NOMO-1 (cell line): ENCODE results near the gene POU6F2.
"Not testable (repeated sequence)": the region's sequence is repeated elsewhere in the genome, so short reads cannot be mapped to it uniquely, and the experiment has no call there.

Source experiments
- DNase-seq, 2 experiments: peaks; one replicate each; lab custom pipeline; 2025; ENCODE audit not compliant: unreplicated experiment in 2 of 2; lab: John Stamatoyannopoulos, UW

POU6F2 gene

GRCh38 chr7:39376881-39377280, 399.2 kb downstream of the POU6F2 start:
- not testable (repeated sequence) for DNase-seq

- DNase-seq, result no peak
Observed at GRCh38 chr7:39379416-39379815, 401.7 kb downstream of the POU6F2 start.

- DNase-seq, result no peak
Observed at GRCh38 chr7:39383136-39383535, 405.4 kb downstream of the POU6F2 start.

- DNase-seq, result no peak
Observed at GRCh38 chr7:39384386-39384785, 406.7 kb downstream of the POU6F2 start.

GRCh38 chr7:39386718-39387117, 409.0 kb downstream of the POU6F2 start:
- no peak for DNase-seq

- no peak for DNase-seq
Observed at GRCh38 chr7:39392151-39392550, 414.4 kb downstream of the POU6F2 start.

- DNase-seq, result no peak
Observed at GRCh38 chr7:39394105-39394680, 416.5 kb downstream of the POU6F2 start.

- DNase-seq, result no peak
Observed at GRCh38 chr7:39399458-39399857, 421.7 kb downstream of the POU6F2 start.

GRCh38 chr7:39399986-39400385, 422.3 kb downstream of the POU6F2 start:
- no peak for DNase-seq

GRCh38 chr7:39400836-39401235, 423.1 kb downstream of the POU6F2 start:
- DNase-seq, result no peak

GRCh38 chr7:39402034-39402433, 424.3 kb downstream of the POU6F2 start:
- DNase-seq, result no peak

GRCh38 chr7:39404907-39405306, 427.2 kb downstream of the POU6F2 start:
- DNase-seq, result no peak

- no peak for DNase-seq
Observed at GRCh38 chr7:39405581-39405980, 427.9 kb downstream of the POU6F2 start.

- DNase-seq, result no peak
Observed at GRCh38 chr7:39406467-39406866, 428.8 kb downstream of the POU6F2 start.

GRCh38 chr7:39407137-39407536, 429.4 kb downstream of the POU6F2 start:
- no peak for DNase-seq

- no peak for DNase-seq
Observed at GRCh38 chr7:39407723-39408122, 430.0 kb downstream of the POU6F2 start.

GRCh38 chr7:39408906-39409305, 431.2 kb downstream of the POU6F2 start:
- no peak for DNase-seq

- DNase-seq, result no peak
Observed at GRCh38 chr7:39410582-39410981, 432.9 kb downstream of the POU6F2 start.

GRCh38 chr7:39413636-39414223, 436.0 kb downstream of the POU6F2 start:
- no peak for DNase-seq

- DNase-seq, result peak; percentile 24 to 42
Observed at GRCh38 chr7:39414224-39415035, 436.7 kb downstream of the POU6F2 start.

- DNase-seq, result no peak
Observed at GRCh38 chr7:39415091-39415787, 437.5 kb downstream of the POU6F2 start.
